G401 (cell line): ENCODE measurements around the gene JOSD2. TPM values are rescaled to one million over a fixed set of nuclear protein-coding genes. Genes with fewer than 3 reads are reported as not detected.

Experiments
- DNase-seq: peaks from one replicate; pipeline ENCODE4 v3.0.0-alpha.2; 2015; ENCODE audit warnings: low spot score
- in situ Hi-C: cut with HindIII; loops from 2 replicates; pipeline ENCODE4 v1.10.0; 2016; ENCODE audit warnings: low sequenced_read_pairs, mixed read lengths
- total RNA-seq: library from RNA; depleted of rRNA; stranded (reverse); fragments of >200 nt; shearing (Covaris generic); gene quantifications from 2 replicates; pipeline ENCODE4 v1.2.3, GENCODE V29; 2014; rRNA removed

JOSD2 gene
- 13.6 and 33.3 TPM in 2 replicates for total RNA-seq

GRCh38 chr19:50511069-50511822 lies at the start of gene JOSD2:
Gene JOSD2 (minus strand): TSS chr19:50511191. CDS start chr19:50510431, 760 bp downstream.
- in situ Hi-C loops = no loop called here

GRCh38 chr19:50559636-50560035 lies 48.6 kb upstream of the JOSD2 start:
- in situ Hi-C loops = no loop called here
- DNase-seq = no peak

More at GRCh38 chr19:50511069-50511822, at the start of gene JOSD2:
- peak; percentile 99 for DNase-seq

GRCh38 chr19:50558449-50558848 lies 47.5 kb upstream of the JOSD2 start:
- DNase-seq = no peak
- in situ Hi-C loops = no loop called here

- in situ Hi-C loops = no loop called here
- DNase-seq = no peak
These were observed 47.0 kb upstream of the JOSD2 start for GRCh38 chr19:50558039-50558438.

- in situ Hi-C loops = no loop called here
- no peak for DNase-seq
These were observed 46.1 kb upstream of the JOSD2 start for GRCh38 chr19:50557009-50557613.

- peak; percentile 87 for DNase-seq
- in situ Hi-C loops = no loop called here
These were observed 45.5 kb upstream of the JOSD2 start for GRCh38 chr19:50556282-50557008.

GRCh38 chr19:50555450-50556281 lies 44.7 kb upstream of the JOSD2 start:
- in situ Hi-C loops = no loop called here
- peak; percentile 86 for DNase-seq

- in situ Hi-C loops = no loop called here
- DNase-seq = no peak
These were observed 44.0 kb upstream of the JOSD2 start for GRCh38 chr19:50555033-50555432.

GRCh38 chr19:50554212-50554611 lies 43.2 kb upstream of the JOSD2 start:
- DNase-seq = no peak
- in situ Hi-C loops = no loop called here

GRCh38 chr19:50553134-50553703 lies 42.2 kb upstream of the JOSD2 start:
- no peak for DNase-seq
- in situ Hi-C loops = no loop called here

- in situ Hi-C loops = no loop called here
- no peak for DNase-seq
These were observed 41.5 kb upstream of the JOSD2 start for GRCh38 chr19:50552540-50552939.

- in situ Hi-C loops = no loop called here
- peak; percentile 89 for DNase-seq
These were observed 40.8 kb upstream of the JOSD2 start for GRCh38 chr19:50551715-50552187.

- no peak for DNase-seq
- in situ Hi-C loops = no loop called here
These were observed 40.2 kb upstream of the JOSD2 start for GRCh38 chr19:50551034-50551714.

- DNase-seq = peak; percentile 42
- in situ Hi-C loops = no loop called here
These were observed 39.6 kb upstream of the JOSD2 start for GRCh38 chr19:50550594-50550966.

GRCh38 chr19:50549927-50550593 lies 39.1 kb upstream of the JOSD2 start:
- in situ Hi-C loops = no loop called here
- DNase-seq = no peak

- in situ Hi-C loops = no loop called here
These were observed 38.3 kb upstream of the JOSD2 start for GRCh38 chr19:50549059-50549926.

More at GRCh38 chr19:50549059-50549926, 38.3 kb upstream of the JOSD2 start:
- no peak for DNase-seq
